CD1c-positive myeloid dendritic cell (primary cell): ENCODE data around the gene NFIB.

Experiments used
- DNase-seq: peaks from one replicate; pipeline ENCODE4 v3.0.0-alpha.2; 2016; ENCODE audit errors: extremely low spot score

Gene NFIB

DNA sequence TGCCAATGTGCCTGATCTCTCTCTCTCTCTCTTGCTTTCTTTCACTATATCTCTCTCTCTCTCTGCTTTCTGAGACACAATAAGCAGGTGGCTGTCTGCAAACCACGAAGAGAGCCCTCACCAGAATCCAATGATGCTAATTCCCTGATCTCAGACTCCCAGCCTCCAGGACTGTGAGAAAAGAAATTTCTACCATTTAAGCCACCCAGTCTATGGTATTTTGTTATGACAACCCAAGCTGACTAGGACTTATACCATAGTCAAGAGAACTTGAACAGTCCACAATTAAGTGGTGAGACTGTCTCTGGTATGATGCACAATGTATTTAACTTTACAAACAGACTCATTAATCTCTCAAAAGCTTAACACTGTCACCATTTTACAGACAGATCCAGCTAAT is 67.0 kb downstream of the NFIB start:
- no peak for DNase-seq

DNA sequence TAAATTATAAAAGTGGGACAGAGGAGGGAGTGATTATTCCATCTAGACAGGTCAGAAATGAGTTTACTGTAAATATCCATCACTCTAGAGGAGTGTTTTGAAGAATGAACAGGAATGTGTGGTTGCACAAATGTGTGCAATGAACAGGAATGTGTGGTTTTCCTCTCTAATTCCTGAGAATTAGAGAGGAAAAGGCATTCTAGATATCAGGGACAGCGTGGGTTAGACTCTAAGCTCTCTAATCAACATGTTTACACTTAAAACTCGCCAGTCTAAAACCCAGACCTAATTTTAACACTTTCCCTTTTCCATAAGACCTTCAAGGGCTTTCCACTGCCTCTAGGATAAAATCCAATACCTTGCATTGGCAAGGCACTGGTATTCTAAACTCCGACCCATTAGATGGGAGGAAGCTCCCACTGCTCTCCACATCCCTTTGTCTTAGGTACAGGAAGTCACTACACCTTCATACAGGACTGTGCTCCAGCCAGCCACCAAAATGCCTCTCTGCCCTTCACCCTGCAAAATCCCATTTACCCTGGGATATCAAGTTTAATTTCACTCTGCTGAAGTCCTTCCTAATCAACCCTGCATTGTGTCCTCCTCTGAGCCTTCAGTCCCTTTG is 67.9 kb downstream of the NFIB start:
- no peak for DNase-seq

DNA sequence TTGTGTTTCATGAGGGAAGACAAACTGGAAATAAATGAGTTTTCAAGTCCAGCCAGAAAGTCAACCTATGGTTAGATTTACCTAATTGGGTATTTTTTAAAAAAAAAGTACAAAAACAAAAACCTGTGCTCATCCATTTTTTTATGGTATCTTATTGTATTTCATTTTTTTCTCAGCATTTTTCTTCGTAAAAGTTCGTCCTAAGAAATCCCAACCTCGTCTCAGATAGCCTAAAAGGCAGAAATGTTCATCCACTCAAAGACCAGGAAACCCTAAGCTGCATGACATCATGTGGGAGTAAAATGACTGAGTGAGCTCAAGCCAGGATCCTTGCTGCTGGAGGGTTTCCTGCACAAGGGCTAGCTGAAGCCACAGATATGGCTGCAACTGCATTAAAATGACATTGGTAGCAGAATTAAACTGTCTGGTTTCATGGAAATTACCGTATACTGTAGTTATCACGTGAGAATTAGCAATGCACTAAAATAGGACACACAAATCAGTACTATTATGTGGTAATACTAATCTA is 70.4 kb downstream of the NFIB start:
- no peak for DNase-seq

DNA sequence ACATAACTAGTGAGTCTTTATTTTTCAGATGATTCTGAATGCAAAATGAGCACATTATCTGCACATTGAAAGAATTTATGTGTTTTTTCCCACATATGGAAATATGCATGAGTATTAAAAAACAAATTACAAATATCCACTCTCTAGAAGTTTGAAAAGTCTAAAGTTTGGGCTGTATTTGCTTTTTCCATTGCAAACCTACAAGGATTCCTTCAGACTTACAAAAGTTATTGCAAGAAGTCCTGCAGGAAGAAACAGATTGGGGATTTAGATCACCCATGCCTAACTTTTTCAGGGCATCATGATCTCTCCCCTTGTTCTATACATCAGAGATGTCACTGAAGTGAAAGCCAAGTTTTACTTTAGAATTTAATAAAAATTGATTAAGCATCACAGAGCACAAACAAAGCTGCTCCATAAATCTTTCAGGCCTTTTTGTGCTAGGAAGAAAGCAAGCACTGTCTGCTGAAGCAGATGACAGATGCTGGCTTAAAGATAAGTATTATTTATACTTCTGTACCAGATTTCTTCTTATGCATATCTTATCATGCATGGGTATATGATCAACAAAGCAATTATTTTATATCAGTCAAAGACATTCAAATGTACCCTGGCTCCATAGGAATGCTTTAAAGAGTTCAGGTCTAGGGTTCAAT is 71.7 kb downstream of the NFIB start:
- DNase-seq, result no peak

DNA sequence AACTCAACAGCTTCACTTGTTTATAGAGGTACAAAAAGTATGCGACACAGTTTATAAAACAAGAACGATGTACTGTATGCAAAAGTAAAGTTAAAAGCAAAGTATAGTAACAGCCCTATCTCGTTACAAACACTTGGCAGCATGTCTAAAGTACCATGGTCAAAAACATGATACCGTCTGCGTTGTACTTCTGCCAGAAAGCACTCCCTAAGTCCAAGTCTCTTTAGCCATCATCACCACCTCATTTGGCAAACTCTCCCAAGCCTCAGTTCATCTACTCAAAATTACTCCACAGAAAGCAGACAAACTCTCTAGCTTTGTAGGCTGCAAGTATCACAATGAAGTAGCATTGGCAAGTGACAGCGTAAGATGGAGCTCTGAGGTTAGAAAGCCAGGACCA is 73.4 kb downstream of the NFIB start:
- no peak for DNase-seq

DNA sequence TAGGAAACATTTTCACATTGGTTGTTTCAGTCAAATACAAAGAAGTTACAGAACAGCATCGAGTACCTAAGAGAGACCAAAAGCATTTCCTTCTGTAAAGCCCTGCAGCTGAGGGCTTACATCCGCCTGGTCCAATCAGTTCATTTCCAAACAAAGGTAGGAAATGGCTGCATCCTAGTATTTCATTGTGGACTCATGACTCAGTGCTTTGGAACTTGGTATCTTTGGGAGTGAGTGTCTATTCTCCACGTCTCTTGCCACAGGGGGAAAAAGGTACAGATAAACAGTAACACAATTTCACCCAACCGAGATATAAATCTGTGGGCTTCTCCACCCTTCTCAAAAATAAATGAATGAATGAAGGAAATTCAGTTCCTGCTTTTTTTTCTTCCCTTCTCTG is 75.4 kb downstream of the NFIB start:
- no peak for DNase-seq

DNA sequence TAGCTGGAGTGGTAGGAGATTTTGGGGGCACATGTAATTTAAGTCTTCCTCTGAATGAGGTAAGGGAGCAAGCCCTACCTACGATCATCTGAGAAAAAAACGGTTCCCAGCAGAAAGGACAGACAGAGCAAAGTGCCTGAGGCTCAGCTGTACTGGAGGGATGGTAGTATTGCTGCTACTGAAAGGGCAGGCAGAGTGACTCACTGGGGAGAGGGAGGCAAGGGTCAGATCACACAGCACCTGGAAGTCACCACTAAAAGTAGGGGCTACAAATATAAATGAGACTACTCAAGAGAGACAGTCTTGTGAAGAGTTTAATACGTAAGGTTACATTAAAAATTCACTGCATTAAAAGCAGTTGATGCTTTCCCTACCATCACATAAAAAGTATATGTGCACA is 75.9 kb downstream of the NFIB start:
- no peak for DNase-seq

DNA sequence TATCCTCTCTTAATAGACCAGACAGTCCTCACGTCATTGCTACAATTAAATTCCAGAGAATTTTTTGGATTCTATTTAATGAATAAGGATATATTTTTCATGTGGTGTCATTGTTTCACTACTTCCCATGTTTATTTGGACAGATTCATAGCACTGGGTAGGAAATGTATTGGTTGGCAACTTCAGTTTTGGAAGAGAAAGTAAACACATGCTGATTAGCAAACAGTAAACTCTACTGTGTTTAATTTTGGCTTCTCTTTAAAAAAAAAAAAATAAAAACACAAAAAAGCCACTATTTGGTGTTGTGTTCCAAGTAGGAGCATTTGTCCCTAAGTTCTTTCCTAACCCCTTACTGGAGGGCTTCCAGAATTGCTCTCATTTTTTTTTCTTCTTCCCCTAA is 77.3 kb downstream of the NFIB start:
- DNase-seq, result no peak

DNA sequence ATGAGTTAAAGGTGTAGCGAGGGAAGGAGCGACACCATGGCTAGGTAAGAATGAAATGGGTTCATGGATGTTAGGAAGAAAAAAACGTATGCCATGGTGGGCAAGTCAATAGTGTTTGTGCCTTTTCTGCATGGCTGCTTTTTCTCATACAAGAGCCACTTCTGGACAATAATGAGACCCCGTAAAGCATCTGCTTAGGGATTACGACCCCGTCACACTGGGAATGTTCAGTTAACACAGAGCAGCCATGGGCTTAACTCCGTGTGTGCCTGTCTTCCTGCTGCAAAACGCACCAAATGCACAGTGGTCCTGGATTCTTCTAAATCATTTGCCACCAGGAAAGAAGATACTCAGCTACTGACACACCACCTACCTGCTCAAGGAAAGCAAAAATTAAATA is 81.8 kb downstream of the NFIB start:
- no peak for DNase-seq

DNA sequence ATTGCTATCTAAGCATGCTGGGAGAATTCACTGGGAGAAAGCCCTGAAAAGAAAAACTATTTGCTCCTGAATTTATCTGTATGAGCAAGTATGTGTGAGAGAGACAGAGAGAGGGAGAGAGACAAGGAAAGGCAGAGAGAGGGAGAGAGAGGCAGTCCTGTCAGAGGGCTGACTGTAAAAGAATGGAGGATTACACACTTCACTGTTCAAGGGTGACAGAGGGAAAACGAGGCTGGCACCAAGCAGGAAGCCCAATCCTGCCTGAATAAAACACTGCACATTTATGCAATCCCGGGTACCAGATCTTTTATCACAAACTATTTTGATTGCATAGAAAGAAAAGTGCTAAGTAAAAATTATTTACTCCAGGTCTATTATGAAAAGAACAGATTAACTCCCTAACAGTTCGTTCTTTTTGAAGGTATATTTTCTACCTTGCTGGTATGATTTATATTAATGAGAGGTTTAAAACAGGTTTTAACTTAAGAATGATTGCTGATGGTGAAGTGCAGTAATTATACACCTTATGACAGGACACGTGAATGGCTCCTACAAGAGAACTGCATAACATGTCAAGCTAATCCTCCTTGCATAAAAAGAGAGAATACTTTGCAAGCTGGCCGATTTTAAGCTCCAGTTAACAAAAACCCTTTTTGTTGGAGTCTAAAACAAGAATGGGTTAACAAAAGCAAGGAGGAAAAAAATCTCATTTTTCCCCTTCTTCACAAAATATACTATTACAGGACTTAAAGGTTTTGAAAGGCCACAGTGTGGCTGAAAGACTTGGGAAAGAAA is 82.5 kb downstream of the NFIB start:
- DNase-seq, result no peak

DNA sequence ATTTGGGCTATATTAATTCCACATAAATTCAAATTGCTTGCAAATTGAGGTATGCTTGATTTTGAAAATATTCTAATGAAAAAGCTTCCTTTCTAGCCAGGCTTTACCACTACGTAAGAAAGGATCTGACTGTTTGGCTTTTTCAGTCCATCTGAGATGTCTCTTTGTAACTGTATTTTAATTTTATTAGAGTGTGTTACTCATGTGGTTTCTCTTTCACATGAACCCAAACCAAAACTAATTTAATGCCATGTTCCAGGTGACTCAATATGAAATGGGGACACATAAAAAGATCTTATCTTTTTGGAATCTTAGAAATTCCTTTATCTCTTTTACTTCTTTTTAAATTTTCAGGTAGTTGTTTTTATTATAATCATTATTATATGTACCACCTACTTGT is 85.3 kb downstream of the NFIB start:
- no peak for DNase-seq

DNA sequence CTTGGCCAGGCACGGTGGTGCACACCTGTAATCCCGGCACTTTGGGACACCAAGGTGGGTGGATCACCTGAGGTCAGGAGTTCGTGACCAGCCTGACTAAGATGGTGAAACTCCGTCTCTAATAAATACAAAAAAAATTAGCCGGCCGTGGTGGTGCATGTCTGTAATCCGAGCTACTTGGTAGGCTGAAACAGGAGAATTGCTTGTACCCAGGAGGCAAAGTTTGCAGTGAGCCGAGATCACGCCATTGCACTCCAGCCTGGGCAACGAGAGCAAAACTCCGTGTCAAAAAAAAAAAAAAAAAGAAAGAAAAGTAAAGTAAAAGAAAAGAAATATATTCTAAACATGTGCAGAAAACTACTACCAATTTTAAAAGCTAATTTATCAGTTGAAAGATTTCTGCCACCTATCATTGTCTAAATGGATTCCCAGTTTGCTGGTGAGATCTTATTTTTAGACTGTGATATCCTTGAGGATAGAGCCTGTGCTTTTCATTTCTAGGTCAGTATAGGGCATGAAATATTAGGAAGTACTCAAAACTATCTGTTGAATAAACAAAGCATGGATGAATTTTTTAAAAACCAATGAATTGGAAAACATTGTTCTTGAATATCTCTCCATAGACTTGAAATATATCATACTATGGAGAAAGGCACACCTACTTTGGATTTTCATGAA is 86.9 kb downstream of the NFIB start:
- no peak for DNase-seq

DNA sequence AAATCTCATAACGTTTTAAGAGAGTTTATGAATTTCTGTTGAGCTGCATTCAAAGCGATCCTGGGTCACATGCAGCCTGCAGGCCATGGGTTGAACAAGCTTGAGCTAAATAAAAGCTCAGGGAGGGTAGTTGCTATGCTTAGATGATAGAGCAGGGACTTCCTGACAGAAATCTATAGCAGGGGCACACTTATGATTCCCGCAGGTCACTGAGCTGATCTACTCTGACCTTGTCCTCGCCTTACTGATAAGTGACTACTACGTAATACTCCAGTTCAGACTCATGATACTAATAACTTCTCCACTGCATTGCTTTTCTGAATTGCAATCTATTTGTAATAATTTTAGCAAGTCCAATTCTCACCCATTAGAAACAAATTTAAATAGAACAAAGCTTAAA is 90.9 kb downstream of the NFIB start:
- DNase-seq, result no peak

DNA sequence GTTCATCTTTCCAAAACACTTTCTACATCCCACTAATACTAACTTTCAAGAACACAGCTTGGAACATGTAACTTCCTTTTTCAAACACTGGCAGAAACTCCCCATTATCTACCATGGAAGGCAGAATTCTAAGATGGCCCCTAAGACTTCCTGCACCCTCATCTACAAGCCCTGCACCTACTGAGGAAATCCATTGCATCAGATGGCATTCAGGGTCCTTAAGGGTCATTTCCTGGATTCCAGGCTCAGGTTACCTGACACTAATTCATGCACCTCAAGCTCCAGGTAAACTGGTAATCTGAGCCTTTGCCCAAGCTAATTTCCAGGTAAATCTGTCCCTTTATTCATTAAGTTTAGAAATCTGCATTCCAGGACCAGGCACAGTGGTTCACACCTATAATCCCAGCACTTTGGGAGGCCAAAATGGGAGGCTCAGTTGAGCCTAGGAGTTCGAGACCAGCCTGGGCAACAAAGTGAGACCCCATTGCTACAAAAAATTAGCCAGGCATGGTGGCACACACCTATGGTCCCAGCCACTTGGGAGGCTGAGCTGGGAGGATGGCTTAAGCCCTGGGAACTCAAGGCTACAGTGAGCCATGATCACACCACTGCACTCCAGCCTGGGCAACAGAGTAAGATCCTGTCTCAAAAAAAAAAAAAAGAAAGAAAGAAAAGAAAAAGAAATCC is 91.6 kb downstream of the NFIB start:
- no peak for DNase-seq

DNA sequence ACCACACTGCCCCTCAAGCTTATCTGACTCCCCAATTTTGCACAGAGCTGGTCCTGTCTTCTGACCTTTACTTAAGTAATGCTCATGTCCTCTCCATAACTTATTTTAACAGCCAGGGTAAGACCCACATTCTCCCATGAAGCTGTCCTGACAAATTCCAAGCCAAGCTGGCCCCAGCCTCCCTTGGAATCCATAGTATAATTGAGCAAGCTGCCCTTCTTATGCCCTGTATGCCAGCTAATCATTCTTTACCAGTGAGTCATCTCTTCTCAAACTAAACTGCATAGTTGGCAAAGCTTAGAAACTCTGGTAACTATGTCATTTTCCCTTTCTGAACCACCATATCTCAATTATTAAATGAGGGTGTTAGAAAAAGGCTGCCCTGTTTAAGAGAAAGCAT is 92.4 kb downstream of the NFIB start:
- DNase-seq, result no peak

DNA sequence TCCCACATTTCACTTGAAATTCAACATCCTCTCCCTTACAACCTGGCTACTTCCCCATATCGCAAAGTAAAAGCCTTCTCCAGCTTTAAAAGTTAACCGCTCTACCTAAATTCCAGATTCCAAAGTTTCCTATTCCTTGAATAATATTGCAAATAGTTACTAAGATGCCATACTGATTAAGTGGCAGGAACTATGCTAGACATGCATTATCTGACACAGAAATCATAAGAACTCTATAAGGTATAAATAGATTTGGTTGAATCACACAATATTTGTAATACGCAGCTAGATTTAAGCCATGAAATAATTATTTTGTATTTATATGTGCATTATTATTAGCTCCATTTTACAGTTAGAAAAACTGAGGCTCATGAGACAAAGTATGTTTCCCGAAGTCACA is 92.8 kb downstream of the NFIB start:
- DNase-seq, result no peak

DNA sequence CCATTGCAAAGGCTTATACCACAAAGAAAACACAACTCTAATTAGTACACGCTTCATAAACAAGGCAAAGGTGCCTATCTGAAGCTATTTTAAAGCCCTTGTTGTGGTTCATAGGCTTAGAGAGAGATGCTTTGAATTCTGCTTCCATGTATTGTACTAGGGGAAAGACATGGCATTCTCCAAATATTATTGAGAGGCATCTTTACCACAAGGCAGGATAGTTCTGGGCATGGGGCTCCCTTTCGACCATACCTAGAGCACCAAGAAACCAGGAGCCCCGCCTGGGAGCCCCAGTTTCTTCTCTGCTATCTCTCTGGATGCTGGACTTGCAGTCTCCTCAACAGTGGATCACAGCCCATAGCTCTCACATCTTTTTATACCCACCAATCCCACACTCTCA is 93.7 kb downstream of the NFIB start:
- DNase-seq, result no peak

DNA sequence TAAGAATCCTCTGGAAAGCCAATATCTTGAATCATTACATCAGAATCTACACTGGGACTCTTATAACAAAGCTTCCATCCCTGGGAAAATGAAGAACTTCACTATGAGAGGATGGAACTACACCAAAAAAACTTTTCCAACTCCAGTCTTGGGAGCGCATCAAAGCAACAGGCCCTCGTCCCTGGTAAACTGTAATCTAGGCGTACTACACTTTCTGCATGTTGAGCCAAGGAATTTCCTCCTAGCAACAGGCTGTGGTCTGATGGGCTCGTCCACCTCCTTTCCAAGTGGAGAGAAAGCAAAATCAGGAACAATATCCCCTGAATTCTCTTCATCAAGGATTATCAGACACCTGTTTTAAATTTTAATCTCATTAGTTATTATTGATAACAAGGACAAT is 94.1 kb downstream of the NFIB start:
- DNase-seq, result no peak

DNA sequence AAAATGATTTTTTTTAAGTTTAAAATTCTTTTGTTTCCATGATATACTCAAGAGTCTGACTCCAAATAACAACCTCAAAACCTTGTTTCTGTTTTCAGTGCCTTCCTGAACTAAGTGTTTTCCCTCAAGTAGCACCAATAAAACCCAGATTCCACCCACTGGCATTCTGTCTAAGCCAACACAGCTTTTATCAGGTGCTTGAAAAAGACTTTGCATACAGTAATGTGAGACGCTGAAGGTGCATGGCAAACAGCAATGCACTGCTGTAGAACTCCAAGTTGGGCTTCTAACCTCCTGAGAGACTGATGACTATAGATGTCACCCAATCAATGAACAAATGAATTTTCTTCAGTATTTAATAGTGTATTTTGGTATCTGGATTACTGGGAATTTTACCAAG is 95.7 kb downstream of the NFIB start:
- no peak for DNase-seq

DNA sequence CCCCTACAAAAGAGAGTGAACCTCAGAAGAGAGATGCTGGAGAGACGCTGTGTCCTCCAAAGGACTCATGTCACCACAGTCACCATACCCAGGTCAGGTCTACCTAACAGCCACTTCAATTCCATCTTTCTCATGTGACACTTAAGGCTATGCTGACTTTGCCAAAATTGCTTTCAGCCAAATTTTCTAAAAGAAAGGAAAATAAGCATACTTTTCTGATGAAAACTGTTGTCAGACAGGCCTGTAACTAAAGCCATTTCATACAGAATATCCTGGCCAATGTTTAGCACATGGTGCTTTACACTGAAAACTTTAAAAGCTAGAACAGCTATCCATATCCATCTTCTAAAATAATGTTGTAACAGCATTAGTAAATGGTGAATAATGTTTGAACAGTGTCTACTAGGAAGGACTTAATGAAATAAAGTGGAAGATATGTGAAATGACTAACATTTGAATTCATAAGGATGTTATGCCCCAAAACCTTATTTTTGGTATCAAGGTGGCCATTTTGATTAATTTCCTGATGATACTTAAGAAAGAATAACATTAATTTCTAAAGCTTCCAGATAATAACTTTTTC is 97.2 kb downstream of the NFIB start:
- DNase-seq, result no peak

DNA sequence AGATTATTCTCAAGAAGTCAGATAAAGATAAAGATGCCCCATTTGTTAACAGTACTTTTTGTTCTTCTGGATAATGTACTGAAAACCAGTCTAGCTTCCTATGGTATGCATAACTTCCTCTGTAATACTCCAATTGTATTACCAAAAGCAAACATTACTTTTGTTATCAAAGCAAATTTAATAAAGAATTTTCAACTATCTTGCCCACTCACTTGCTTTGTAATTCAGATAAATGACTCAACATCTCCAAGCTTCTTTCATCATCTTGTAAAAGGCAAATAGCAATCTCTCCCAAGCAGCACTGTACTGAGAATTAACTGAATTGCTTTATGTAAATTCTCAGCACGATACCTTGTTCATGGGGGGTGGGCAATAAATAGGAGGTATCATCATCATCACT is 98.3 kb downstream of the NFIB start:
- DNase-seq, result no peak

DNA sequence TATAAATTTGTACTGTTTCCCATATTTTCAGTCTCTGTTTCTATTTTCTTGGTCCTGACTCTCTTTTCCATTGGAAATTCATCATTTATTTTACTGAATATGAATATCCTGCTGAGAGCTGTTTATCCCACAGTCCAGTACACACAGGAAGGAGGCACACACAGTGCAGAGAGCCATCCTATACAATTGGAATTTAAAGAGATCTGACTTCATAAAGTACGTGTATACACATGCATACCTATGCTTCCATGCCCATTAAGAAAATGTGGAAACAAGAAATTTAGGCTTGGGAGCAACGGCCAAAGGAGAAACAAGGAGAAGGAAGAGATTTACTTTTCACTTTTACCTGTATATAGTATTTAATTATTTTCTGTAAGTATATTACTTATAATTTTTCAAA is 99.2 kb downstream of the NFIB start:
- no peak for DNase-seq
